Measurements from ENCODE around the gene RPS6KA4. TPM values are rescaled to one million over a fixed set of nuclear protein-coding genes. Genes with fewer than 3 reads are reported as not detected.

RPS6KA4 gene
- polyA plus RNA-seq, 1 donor from 2014 or later: 24.6 TPM

GRCh38 chr11:64327993-64328392 lies 31.0 kb upstream of the RPS6KA4 start:
- Histone ChIP-seq H3K36me3 (ENCODE audit: insufficient read depth, low read length) (no peaks in the 10 kb centered on the region), H2AFZ (ENCODE audit: low read depth, low read length) (no peak overlapping the region), H4K20me1 (ENCODE audit: insufficient read depth) (no peaks in the 10 kb centered on the region), H3K27me3 (ENCODE audit: insufficient read depth, low read depth, low read length) (no peaks in the 10 kb centered on the region), H3F3A (ENCODE audit: insufficient read depth, low read length, poor library complexity, severe bottlenecking) (no peaks in the 10 kb centered on the region), H3K4me2 (ENCODE audit: low read length) (no peak overlapping the region), H3K9me2 (ENCODE audit: insufficient read depth, low read length) (no peaks in the 10 kb centered on the region), H3K9ac (ENCODE audit: low read length) (no peak overlapping the region), H3K9me3 (ENCODE audit: low read length) (no peaks in the 10 kb centered on the region), H3K79me2 (replicated peaks; ENCODE audit: insufficient read depth, low read length) (no peaks in the 10 kb centered on the region), H3K4me3 (ENCODE audit: low read length) (no peak overlapping the region), H3K27ac (ENCODE audit: low read length) (no peak overlapping the region)
- no peak for TF ChIP-seq POLR2AphosphoS5 (IDR thresholded peaks at IDR 0.05)
- TF ChIP-seq RAD21 (conservative IDR thresholded peaks at IDR 0.05): no peak
- no peak for TF ChIP-seq EZH2 (IDR thresholded peaks at IDR 0.05; ENCODE audit: borderline replicate concordance, insufficient read depth, low read length, poor library complexity, severe bottlenecking)
- TF ChIP-seq TAF1 (IDR thresholded peaks at IDR 0.05; ENCODE audit: low read depth): no peak
- TF ChIP-seq MXI1 (conservative IDR thresholded peaks at IDR 0.05; ENCODE audit: poor library complexity, severe bottlenecking): no peak
- TF ChIP-seq EP300 (conservative IDR thresholded peaks at IDR 0.05; ENCODE audit: poor library complexity, severe bottlenecking): no peak
- TF ChIP-seq CTCF (IDR thresholded peaks at IDR 0.05; ENCODE audit: poor library complexity, severe bottlenecking): no peak

- Histone ChIP-seq H3K79me2 (replicated peaks; ENCODE audit: insufficient read depth, low read length) (no peaks in the 10 kb centered on the region), H3K27me3 (ENCODE audit: insufficient read depth, low read depth, low read length) (no peaks in the 10 kb centered on the region), H3K36me3 (ENCODE audit: insufficient read depth, low read length) (no peaks in the 10 kb centered on the region), H2AFZ (ENCODE audit: low read depth, low read length) (no peak overlapping the region), H3K4me2 (ENCODE audit: low read length) (no peak overlapping the region), H3K9me3 (ENCODE audit: low read length) (no peaks in the 10 kb centered on the region), H3K4me3 (ENCODE audit: low read length) (no peak overlapping the region), H3K9ac (ENCODE audit: low read length) (no peak overlapping the region), H3K27ac (ENCODE audit: low read length) (no peak overlapping the region), H4K20me1 (ENCODE audit: insufficient read depth) (no peaks in the 10 kb centered on the region), H3K9me2 (ENCODE audit: insufficient read depth, low read length) (no peaks in the 10 kb centered on the region), H3F3A (ENCODE audit: insufficient read depth, low read length, poor library complexity, severe bottlenecking) (no peaks in the 10 kb centered on the region)
- no peak for TF ChIP-seq REST (IDR thresholded peaks at IDR 0.05; ENCODE audit: borderline replicate concordance)
- no peak for TF ChIP-seq EP300 (conservative IDR thresholded peaks at IDR 0.05; ENCODE audit: poor library complexity, severe bottlenecking)
- TF ChIP-seq RAD21 (conservative IDR thresholded peaks at IDR 0.05): no peak
- no peak for TF ChIP-seq POLR2AphosphoS5 (IDR thresholded peaks at IDR 0.05)
- no peak for TF ChIP-seq TAF1 (IDR thresholded peaks at IDR 0.05; ENCODE audit: low read depth)
- no peak for TF ChIP-seq SMC3 (conservative IDR thresholded peaks at IDR 0.05; ENCODE audit: poor library complexity)
- TF ChIP-seq EZH2 (IDR thresholded peaks at IDR 0.05; ENCODE audit: borderline replicate concordance, insufficient read depth, low read length, poor library complexity, severe bottlenecking): no peak
- TF ChIP-seq CTCF (IDR thresholded peaks at IDR 0.05; ENCODE audit: poor library complexity, severe bottlenecking): no peak
- TF ChIP-seq MXI1 (conservative IDR thresholded peaks at IDR 0.05; ENCODE audit: poor library complexity, severe bottlenecking): no peak
Observed at GRCh38 chr11:64330888-64331287, 28.1 kb upstream of the RPS6KA4 start.
